GM10248 (cell line): ENCODE measurements around the gene C20orf204.
"Not testable (repeated sequence)": the region's sequence is repeated elsewhere in the genome, so short reads cannot be mapped to it uniquely, and the experiment has no call there.

Experiments used
- CTCF ChIA-PET: fragments of 300-600 bp; sonication (Branson Sonifier 250); formaldehyde crosslinking; extraction: SDS; loops from one replicate; lab custom pipeline; 2021; ENCODE audit warnings: antibody characterized with exemption; lab: Yijun Ruan, JAX
- POLR2A ChIA-PET: fragments of 350-650 bp; sonication (Branson Sonifier 250); formaldehyde crosslinking; extraction: SDS; loops from one replicate; lab custom pipeline; 2020; ENCODE audit warnings: antibody characterized with exemption; lab: Yijun Ruan, JAX
- DNase-seq: peaks from one replicate; pipeline ENCODE4 v3.0.0; 2012; ENCODE audit errors: extremely low spot score
- TF ChIP-seq, protein P1 (sequence below): IDR thresholded peaks from 2 replicates; pipeline ENCODE4 v1.5.1; 2012; ENCODE audit warnings: mild to moderate bottlenecking, low read depth; ENCODE audit errors: extremely low read depth, missing control alignments, control extremely low read depth

Gene C20orf204

DNA sequence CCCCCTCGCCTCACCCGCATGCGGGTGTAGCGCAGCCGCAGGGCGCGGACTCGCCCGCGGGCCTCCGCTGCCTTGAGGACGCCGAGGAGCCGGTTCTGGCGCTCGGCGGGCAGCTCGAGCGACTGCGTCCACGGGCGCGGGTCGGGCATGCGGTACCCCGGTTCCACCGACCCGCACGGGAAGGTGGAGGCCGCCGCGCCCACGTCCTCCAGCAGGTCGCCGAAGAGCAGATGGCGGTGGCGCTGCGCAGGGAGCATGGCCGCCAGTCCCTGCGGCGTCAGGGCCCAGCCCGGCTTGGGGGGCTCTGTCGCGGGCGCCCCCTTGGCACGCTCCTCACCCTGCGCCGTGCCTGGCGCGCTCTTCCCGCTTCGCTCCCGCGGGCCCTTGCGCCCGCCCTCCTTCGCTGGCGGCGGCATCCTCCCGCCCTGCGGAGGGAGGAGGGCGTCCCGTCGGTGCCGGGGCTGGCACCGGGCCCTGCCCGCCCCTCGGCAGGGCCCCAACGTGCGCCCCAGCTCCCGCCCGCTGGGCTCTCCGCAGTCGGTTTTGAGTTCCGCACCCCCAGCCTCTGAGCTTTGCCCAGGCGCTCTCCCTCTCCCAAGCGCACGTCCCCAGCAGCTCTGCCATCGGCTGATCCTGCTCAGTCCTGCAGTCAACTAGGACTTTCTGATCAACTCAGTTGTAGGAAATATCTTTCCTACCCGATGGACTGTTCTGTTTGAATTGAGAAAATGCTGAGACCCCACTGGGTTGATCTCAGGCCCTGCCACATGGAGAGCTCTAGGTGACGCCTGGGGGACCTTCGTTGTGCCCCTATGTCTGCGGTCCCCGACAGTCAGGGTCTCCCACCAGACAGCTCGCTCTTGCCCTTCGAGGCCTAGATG lies 48.1 kb downstream of the C20orf204 start, which contains the start of gene LKAAEAR1:
Gene LKAAEAR1 (minus strand): TSS at position 595 of the 881 bp plus-strand sequence. CDS start 179 bp downstream, at position 416.
- ChIA-PET CTCF (interaction anchor here (0.7 to 2.2 kb wide), 15 partner anchors 9 to 587 kb away, joined by 3 to 13 read pairs (median 6); partner anchors contain the start of gene PRPF6), POLR2A (no interaction called here)
- TF ChIP-seq, protein P1, sequence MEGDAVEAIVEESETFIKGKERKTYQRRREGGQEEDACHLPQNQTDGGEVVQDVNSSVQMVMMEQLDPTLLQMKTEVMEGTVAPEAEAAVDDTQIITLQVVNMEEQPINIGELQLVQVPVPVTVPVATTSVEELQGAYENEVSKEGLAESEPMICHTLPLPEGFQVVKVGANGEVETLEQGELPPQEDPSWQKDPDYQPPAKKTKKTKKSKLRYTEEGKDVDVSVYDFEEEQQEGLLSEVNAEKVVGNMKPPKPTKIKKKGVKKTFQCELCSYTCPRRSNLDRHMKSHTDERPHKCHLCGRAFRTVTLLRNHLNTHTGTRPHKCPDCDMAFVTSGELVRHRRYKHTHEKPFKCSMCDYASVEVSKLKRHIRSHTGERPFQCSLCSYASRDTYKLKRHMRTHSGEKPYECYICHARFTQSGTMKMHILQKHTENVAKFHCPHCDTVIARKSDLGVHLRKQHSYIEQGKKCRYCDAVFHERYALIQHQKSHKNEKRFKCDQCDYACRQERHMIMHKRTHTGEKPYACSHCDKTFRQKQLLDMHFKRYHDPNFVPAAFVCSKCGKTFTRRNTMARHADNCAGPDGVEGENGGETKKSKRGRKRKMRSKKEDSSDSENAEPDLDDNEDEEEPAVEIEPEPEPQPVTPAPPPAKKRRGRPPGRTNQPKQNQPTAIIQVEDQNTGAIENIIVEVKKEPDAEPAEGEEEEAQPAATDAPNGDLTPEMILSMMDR, result no peak
- no peak for DNase-seq

GRCh38 chr20:64084685-64085152 lies 48.7 kb downstream of the C20orf204 start:
- CTCF ChIA-PET, result interaction anchor here (0.8 to 2.6 kb wide), 6 partner anchors 9 to 588 kb away, joined by 3 to 12 read pairs (median 8); no protein-coding TSS in a partner anchor
- POLR2A ChIA-PET, result no interaction called here
- no peak for DNase-seq
- TF ChIP-seq, protein P1, result no peak

GRCh38 chr20:64086801-64087200 lies 50.8 kb downstream of the C20orf204 start:
- CTCF ChIA-PET, result interaction anchor here (1.3 to 2.6 kb wide), 5 partner anchors 12 to 35 kb away, joined by 3 to 8 read pairs (median 4); no protein-coding TSS in a partner anchor
- POLR2A ChIA-PET, result no interaction called here
- TF ChIP-seq, protein P1, result no peak
- DNase-seq, result no peak

DNA sequence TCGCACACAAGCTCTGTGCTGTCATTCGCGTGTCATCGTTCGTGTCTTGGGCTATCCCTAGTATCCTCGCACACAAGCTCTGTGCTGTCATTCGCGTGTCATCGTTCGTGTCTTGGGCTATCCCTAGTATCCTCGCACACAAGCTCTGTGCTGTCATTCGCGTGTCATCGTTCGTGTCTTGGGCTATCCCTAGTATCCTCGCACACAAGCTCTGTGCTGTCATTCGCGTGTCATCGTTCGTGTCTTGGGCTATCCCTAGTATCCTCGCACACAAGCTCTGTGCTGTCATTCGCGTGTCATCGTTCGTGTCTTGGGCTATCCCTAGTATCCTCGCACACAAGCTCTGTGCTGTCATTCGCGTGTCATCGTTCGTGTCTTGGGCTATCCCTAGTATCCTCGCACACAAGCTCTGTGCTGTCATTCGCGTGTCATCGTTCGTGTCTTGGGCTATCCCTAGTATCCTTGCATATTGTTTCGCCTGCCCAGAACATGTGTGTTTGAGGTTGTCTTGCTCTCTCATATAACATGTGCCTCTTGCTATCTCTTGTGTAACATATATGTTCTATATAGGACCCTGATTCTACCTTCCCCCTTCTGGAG lies 51.3 kb downstream of the C20orf204 start:
- DNase-seq, POLR2A ChIA-PET: not testable (repeated sequence)
- CTCF ChIA-PET, result interaction anchor here (1.3 to 2.6 kb wide), 4 partner anchors 12 to 33 kb away, joined by 3 to 8 read pairs (median 4); no protein-coding TSS in a partner anchor

DNA sequence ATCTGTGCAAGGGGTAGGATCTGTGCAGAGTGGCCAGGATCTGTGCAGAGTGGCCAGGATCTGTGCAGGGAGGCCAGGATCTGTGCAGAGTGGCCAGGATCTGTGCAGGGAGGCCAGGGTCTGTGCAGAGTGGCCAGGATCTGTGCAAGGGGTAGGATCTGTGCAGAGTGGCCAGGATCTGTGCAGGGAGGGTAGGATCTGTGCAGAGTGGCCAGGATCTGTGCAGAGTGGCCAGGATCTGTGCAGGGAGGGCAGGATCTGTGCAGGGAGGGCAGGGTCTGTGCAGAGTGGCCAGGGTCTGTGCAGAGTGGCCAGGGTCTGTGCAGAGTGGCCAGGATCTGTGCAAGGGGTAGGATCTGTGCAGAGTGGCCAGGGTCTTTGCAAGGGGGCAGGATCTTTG lies 52.6 kb downstream of the C20orf204 start:
- CTCF ChIA-PET, result interaction anchor here (1.1 to 1.6 kb wide), 2 partner anchors 13 to 14 kb away, joined by 3 to 4 read pairs; no protein-coding TSS in a partner anchor
- DNase-seq, POLR2A ChIA-PET: not testable (repeated sequence)
